GM12872 (cell line): ENCODE measurements around the gene BBLN.

Experiments
- CTCF ChIP-seq: IDR thresholded peaks from 3 replicates; pipeline ENCODE4 v1.5.1; 2011; ENCODE audit warnings: low read depth, mild to moderate bottlenecking, low read length, moderate library complexity; ENCODE audit not compliant: insufficient read depth

Gene BBLN

DNA sequence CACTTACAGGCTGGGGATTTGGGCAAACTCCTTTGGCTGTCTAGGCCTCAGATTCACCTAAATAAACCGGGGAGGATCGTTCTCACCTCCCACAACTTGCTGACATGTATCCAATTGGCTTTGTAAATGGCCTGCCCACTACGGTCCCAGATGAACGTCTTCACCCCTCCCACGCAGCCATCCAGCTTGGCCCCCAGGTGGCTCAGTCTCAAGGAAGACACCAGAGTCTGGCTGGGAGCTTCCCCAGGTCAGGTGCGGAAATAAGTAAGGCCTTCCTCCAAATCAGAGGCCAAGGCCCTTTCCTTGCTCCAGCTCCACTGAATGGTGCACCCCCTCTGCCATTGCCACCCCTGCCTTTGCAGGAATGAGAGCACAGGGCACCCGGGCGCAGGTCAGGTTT, 19.9 kb downstream of the BBLN start:
- TF ChIP-seq CTCF, result no peak

DNA sequence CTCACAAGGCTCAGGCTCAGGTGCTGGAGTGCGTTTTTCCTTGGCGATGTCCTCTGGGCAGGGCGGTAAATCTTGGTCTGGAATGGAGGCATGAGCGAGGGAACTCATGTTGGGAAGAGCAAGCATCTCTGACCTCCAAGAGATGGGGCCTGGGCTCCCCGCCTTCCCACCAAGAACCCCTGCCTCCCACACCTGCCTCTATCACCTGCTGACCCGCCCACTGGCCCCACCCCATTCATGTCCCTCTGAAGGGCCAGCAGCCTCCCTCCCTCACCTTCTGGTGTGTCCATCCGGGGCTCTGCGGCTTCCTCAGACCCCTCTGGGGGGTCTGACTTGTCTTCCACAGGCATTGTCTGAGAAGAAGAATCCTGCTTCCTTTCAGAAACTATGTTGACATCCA, 20.4 kb downstream of the BBLN start:
- no peak for TF ChIP-seq CTCF

- TF ChIP-seq CTCF, result 0 out of 3 replicates have a peak, but pooled peaks have one; percentile 21
Observed at GRCh38 chr9:128181480-128181879, 21.4 kb downstream of the BBLN start.

- no peak for TF ChIP-seq CTCF
Observed at GRCh38 chr9:128182893-128183588, 23.0 kb downstream of the BBLN start.

DNA sequence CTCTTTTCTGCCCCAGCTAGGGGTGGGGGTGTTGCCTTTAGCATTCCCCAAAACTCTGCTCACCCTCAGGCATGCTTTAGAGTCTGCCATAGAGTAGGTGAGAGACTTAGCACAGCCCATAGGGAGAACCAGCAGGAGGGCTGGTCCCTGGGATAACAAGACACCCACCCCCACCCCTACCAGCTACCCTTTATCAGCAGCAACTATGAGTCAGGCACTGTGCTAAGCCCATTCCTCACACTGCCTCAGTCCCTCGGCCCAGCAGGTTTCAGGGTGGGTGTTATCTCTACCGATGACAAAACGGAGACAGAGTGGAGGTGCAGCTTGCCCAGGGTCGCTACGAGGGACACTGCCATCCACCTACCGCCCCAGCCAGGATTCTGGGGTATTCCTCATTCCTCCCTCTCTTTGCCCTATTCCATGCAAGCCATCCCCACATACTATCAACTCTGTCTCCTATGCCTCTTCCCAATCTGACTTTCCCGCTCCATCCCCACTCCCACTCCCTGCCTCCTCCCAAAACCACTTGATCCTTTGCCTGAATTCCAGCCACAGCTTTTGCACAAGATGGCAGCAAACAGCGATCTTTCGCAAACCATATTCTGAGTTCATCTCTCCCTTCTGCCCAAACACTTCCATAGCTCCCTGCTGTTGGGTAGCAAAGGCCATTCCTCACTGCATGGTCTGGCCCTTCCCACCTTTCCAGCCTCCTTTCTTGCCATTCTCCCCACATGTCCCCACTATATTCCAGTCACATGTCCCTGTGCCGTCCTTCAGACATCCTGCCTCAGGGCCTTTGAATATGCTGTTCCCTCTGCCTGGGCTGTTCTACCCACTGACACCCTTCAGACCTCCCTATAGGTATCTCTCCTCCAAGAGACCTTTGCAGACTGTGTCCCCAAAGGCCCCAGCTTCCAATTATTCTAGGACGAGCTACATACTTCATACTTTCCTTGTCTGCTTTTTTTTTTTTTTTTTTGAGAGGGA, 26.2 kb downstream of the BBLN start:
- TF ChIP-seq CTCF, result no peak

- TF ChIP-seq CTCF, result no peak
Observed at GRCh38 chr9:128187361-128187760, 27.3 kb downstream of the BBLN start.

- no peak for TF ChIP-seq CTCF
Observed at GRCh38 chr9:128188209-128188608, 28.1 kb downstream of the BBLN start.
